Measurements from ENCODE around the gene SFXN5.

The SFXN5 gene

DNA sequence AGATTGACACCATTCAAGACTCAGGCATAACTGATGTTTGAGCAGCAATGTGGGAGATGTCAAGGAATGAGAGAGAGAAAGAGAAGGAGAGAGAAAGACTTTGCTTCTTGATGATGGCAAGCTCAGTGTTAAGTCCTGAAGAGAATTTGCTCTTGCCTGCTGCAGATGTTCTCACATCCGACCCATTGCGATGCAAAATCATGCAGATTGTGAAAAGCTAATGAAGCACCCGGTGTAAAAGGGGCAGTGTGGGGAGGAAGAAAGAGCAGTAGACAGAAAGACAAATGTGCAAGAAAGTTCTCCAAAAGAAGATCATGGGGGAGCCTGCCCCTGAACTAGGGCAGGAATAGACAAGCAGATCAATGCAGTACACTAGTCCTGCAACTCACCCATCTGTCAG is 96.5 kb downstream of the SFXN5 start:
- DNase-seq (ENCODE audit: low read depth) = no peak

DNA sequence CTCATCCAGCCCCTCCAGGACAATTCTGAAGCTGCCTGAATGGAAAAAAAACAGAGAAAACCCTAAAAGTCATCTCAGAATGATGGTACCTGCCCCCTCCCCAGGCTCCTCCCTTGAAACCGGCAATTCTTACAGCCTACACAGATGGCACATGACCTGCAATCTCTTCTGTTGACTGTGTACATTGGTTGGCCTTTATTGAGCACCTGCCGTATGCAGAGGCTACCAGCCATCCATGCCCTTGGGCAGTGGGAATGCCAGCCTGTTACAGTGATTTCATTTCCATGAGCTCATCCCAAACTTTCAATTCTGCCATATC is 97.1 kb downstream of the SFXN5 start:
- DNase-seq (ENCODE audit: low read depth) = no peak

DNA sequence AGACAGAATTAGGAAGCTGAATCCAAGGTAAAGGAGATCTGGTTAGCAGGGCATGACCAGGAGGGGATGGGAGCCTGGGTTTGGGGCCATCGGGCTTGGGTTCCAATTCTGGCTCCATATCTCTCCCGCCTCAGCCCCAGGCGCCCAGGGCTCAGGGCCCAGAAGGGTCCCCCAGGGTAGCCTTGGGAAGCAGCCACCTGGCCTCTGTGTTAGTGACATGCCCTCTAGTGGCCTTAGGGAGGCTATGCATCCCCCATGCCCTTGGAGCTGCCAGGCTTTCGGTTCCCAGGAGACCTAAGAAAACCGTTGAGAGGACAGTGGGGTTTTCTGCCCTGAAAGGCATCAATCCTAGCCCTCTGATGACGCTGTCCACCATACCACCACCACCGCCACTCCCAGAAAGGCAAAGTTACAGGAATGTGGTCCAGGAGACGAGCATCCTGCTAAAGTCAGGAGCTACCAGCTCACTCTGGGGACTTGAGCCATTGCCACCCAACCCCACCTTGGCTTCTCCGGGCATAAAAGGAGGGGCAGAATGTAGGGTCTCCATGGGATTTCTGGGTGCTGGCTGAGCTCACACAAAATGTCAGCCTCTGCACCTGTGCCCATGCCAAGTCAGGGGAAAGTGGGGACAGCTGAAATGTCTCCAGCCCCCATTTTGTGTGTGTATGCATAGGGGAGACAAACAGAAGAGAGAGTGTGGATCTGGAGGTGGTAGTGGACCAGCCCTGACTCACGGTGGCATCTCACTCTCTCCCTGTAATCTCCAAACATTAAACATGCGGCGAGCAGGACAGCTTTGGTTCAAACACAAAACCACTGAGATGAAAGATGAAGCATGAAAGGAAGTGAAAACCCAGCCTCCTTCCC is 97.7 kb downstream of the SFXN5 start:
- no peak for DNase-seq (ENCODE audit: low read depth)

- DNase-seq (ENCODE audit: low read depth) = no peak
These were observed 98.4 kb downstream of the SFXN5 start for GRCh38 chr2:72973137-72973535.

DNA sequence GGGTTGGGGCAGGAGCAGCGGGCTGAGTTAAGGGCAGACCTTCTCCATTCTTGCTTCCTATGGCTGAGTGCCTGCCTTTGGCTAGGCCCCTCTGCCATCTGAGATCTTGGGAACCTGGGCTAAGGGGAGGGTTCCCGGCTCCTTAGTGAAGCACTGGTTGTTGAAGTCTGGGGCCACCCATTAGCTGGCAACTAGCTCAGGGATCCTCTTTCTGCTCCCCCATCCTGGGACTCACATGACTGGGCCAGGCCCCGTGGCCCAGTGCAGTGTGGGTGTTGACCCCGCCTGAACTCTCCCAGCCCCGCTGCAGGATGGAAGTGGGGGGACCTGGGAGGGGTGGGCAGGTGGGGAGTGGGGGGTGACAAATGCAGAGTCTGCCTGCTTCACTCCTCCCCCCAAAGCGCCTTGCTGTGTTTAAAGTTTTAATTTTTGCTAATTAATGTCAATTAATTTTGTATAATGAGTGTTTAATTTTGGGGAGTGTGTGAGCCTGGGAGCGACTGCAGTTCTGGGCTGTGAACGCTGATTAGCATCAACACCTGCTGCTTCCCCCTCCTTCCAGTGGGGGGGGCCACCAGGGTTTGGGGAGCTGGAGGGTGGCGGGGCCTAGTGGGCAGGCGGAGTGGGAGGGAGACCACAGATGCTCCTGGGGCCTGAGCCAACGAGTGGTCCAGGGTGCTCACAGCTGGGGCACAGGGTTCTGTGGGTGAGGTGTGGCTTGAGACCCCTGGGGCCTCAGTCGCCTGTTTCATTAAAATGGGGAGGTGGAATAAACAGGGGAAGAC is 99.0 kb downstream of the SFXN5 start:
- no peak for DNase-seq (ENCODE audit: low read depth)

DNA sequence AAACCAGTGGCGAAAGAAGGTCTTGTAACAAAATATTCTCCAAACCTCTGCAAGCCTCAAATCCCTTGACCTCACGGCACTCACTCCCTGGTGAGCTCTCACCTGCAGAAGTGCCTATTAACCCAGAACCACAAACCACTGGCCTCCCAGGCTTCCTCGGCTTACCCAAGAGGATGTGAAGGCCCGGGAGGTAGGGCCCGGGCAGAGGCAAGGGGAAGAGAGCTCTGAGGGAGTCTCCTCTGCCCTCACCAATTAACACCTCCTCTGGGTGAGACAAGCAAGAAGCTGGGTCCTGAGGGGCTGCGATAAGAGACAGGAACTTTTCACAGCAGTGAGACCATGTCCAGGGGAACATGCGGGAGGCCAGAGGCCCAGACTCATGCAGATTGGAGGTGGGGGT is 100.5 kb downstream of the SFXN5 start:
- DNase-seq (ENCODE audit: low read depth) = no peak

GRCh38 chr2:72969706-72970105 is 101.8 kb downstream of the SFXN5 start:
- DNase-seq (ENCODE audit: low read depth) = no peak

DNA sequence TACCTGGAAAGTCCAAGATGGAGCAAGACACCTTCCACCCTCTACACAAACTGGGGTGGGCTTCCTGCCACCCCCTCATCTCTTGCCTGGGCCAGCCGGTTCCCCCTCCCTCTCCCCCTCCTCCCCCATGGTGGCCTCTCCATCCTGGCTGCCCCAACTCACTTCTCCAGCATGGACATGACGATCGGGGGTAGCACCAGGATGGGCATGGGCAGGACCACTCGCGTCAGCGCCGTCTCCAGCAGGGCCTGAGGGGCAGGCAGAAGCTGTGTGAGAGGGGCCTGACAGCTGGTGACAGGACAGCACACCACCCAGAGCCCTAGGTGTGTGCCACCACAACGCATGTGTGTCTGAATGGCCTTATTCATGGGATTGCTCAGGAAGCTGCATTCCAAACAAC is 103.2 kb downstream of the SFXN5 start:
- DNase-seq (ENCODE audit: low read depth) = no peak

DNA sequence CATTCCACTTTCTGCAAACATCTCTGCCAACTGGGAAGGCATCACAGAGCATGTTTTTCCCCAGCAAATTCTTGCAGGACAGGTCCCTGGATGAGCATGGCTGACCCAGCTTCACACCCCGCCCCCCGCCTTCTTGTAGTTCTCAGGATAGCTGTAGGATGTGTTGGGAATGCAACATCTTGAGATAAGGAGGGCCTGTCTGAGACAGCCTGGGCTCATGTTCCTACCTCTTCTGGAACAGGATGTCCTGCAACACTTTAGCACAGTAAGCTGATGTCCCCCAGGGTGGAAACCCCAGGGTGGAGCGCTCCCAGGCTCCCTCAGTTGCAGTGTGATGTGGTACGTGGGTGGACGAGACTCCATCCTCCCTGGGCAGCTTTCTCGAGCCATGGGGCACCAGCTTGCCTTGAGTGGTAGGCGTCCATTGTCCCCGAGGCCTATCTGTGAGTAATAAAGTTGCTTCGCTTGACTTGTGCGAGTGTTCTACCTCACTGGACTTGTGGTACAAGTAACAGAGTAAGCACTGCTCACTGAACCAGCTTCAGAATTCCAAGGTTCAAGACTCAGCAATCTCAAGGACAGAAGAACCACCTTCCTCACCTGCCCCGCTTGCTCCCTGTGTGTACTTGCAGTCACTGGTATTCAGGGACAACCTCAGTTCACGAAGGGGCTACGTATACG is 105.6 kb downstream of the SFXN5 start:
- DNase-seq (ENCODE audit: low read depth) = no peak

DNA sequence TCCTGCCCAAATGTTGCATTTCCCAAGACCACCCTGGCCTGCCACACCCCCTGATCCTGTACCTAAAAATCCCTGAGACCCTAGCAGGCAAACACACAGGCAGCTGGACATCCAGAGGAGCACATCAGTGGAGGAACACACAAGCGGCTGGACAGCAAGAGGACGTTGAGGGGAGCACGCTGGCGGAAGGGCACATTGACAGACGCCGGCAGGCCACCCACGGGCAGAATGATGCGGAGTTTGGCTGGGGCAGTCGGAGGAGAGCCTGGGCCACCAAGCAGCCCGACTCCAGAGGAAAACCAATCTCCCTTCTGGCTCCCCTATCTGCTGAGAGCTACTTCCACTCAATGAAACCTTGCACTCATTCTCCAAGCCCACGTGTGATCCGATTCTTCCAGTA is 106.5 kb downstream of the SFXN5 start:
- no peak for DNase-seq (ENCODE audit: low read depth)

DNA sequence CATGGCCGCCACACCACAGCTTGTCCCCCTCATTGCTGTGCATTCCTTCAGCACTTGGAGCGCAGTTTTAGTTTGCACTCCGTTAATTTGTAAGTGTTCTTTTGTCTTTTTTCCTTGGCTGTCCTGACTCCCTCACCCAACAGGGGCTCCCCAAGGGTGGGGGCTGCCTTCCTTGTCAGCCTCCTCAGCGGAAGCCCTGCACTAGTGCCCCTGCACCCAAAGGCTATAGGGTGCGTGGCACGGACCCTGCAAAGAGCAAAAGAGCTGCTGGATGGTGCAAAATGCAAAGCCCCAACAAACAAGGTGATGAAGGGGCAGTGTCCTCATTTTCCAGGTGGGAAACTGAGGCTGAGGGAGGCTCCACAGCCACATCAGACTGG is 107.4 kb downstream of the SFXN5 start:
- no peak for DNase-seq (ENCODE audit: low read depth)

GRCh38 chr2:72963423-72964145 is 107.9 kb downstream of the SFXN5 start:
- DNase-seq (ENCODE audit: low read depth) = no peak

- DNase-seq (ENCODE audit: low read depth) = no peak
These were observed 108.6 kb downstream of the SFXN5 start for GRCh38 chr2:72962911-72963310.

- DNase-seq (ENCODE audit: low read depth) = no peak
These were observed 109.6 kb downstream of the SFXN5 start for GRCh38 chr2:72961853-72962468.

GRCh38 chr2:72961036-72961720 is 110.3 kb downstream of the SFXN5 start:
- no peak for DNase-seq (ENCODE audit: low read depth)

DNA sequence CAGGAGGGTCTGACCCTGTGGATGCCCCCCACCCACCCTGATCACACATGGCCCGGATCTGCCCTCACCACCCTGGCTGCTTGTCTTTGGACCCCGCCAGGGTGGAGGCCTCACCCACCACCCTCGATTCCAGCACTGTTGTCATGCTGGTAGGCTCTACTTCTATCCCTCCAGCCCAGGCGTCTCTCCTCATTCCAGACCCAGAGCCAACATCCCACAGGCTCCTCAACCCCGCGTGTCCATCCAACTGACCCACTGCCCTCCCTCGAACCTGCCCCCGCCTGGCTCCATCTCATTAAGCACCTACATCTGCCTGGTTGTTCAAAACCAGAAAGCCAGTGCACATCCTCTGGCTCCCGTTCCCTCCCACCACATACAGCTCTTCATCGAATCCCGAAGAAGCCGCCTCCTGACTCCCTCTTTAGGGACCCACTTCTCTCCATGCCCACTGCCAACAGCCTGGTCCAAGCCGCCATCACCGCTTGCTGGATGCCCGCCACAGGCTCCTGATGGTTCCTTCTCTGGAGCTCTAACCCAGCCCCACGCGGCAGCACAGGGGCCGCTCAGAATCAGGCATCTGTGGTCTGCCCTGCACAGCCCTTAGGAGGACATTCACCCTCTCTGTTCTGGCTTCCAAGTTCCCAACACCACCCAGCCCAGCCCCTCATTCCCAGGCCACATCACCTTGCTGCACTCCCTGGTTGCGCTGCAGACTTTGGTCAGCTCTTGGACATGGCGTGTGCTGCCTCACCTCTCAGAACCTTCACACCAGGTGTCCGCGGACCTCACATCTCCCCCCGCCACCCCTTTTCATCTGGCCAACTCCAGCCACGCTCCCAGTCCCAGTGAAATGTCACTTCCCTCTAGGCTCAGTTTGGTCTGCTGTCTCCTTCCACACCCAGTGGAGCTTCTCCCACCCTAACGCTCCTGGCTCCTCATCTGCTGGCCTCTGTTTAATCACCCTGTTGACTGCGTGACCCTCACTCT is 111.2 kb downstream of the SFXN5 start:
- no peak for DNase-seq (ENCODE audit: low read depth)

GRCh38 chr2:72959554-72959953 is 112.0 kb downstream of the SFXN5 start:
- no peak for DNase-seq (ENCODE audit: low read depth)

DNA sequence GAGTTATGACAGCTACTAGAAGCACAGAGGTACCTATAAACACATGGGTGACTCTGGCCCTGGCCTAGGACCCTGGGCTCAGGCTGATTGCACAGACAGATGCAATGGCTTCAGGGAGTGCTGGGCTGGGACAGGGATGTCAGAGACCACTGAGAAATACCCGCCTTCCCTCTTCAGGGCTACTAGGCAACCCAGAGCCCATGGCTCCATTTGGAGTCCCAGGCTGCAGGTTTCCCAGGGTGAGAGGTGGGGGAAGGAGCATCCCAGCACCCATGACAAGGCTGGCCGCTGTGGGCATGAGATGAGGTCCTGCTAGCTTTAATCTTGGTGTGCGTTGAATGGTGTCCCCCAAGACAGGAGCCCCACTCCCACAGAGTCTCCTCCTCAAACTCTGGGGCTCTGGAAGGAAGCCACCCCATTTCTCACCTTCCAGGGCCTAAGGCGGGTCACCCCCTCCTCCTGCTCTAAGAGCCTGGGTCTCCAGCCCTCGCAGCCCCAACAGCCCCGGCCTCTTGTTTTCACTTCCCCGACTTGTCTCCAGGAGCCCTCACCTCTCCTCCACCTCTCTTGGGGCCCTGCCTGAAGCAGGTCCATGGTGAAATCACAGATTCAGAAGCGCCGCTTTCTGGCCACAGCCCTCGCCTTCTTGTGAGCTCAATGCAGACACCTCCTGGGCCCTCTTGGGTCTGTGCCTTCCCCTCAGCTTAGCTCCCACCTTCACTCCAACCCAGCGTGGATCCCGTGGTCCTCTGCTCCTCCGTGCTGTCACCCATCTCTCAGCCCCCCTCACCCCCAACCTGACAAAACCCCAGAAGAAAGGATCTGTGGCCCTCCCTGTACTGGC is 112.7 kb downstream of the SFXN5 start:
- no peak for DNase-seq (ENCODE audit: low read depth)

DNA sequence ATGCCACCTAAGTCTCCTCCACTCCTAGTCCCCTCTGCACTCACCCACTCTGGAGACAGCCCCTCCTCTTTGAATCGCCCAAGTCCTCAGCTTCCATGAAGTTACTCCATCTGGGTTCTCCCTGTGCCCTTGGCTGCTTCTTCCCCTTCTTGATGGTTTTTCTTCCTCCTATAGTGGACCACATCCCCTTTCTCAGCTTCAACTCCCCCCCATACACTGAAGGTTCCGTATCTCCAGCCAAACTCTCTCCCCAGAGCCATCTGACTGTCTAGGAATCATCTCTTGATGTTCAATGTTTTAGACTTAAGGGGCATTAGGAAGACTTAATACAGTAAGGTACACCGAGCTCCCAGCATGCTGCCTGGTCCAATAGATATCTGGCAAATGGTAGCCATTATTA is 114.6 kb downstream of the SFXN5 start:
- DNase-seq (ENCODE audit: low read depth) = no peak
